HG02642 (cell line): Measurements from ENCODE around the gene RHAG.
"Not testable (repeated sequence)": the region's sequence is repeated elsewhere in the genome, so short reads cannot be mapped to it uniquely, and the experiment has no call there.

Experiments
- ATAC-seq: cut with Tn5 transposase; IDR thresholded peaks from one replicate; pipeline ENCODE4 v1.9.1; 2021; ENCODE audit warnings: mild to moderate bottlenecking; ENCODE audit not compliant: unreplicated experiment, poor library complexity

Gene RHAG

GRCh38 chr6:49636713-49637349, at the start of gene RHAG:
Gene RHAG (minus strand): TSS chr6:49636839. CDS start chr6:49636812, 27 bp downstream.
- no peak for ATAC-seq

DNA sequence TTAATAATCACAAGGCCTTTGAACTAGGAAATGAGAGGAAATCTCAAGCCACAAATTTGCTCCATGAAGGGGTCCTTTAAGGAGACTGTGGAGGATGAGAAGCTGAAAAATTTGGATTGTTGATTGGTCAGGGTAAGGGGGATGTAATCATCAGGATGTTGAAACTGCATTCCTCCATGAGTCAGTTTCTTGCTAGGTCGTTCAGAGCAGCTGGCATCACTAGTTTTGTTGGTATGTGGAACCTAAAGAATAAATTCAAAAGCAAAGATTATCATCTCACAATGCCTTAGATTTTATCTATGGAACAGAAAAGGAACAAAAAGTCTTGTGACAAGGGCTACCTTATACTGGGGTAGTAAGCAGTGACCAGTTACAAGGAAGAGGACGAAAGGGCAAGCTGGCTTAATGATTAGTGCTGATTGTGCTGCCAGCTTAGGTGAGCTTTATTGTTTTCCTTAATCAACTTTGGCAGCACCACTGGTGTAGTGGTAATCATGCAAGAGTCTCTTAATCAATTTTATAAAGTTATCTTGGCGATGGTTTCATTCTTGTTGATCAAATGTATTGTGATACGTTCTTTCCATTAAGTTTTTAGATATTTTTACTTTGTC, 40.1 kb upstream of the RHAG start:
- ATAC-seq = no peak

- no peak for ATAC-seq
Measured at GRCh38 chr6:49675816-49676215, 39.2 kb upstream of the RHAG start.

GRCh38 chr6:49668083-49668511, 31.5 kb upstream of the RHAG start:
- no peak for ATAC-seq

DNA sequence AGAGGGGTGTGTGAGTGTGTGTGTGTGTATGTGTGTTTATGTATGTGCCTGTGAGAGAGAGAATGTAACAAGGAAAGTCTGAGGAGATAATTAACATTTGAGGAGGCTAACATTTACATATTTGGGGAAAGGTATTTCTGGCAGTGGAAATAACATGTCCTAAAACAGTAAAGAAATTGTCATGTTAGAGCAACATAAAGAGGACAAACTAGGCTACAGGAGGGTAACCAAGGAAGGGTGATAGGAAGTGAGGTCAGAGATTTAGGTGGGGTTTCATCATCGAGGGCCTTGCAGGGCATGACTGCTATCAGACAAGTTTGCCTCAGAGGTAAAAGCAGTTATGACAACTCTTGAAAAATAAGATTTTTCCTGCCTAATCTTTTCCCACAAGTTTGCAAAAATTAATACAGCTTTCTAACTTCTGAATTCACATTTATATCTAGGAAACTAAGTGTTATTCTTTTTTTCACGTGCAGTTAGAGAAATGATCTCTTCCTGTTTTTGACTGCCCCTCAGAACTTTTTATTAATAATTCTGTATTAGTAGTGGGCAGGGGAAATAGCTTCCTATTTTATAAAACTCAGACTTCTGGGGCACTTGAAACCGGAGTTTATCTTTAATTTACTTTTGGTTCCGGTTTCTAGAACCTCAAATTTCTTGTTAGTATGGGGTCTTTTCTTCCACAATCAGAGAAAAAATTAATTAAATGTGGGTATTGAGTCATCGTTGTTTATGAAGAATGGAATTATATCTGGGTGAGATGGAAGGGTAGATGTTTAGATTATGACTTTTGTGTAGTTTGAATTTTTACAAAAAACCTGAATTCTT, 30.5 kb upstream of the RHAG start:
- no peak for ATAC-seq

GRCh38 chr6:49666480-49666879, 29.8 kb upstream of the RHAG start:
- no peak for ATAC-seq

GRCh38 chr6:49664817-49665216, 28.2 kb upstream of the RHAG start:
- ATAC-seq = no peak

DNA sequence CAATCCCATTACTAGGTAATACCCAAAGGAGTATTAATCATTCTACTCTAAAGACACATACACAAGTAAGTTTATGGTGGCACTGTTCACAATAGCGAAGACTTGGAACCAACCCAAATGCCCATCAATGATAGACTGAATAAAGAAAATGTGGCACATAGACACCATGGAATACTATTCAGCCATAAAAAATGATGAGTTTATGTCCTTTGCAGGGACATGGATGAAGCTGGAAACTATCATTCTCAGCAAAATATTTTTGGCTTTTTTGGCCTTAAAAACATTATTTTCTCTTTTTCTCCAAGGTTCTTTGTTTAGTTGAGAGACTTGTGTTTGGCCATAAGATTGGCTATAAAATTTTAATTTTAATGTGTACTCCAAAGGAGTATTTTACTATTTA, 27.4 kb upstream of the RHAG start:
- not testable (repeated sequence) for ATAC-seq

DNA sequence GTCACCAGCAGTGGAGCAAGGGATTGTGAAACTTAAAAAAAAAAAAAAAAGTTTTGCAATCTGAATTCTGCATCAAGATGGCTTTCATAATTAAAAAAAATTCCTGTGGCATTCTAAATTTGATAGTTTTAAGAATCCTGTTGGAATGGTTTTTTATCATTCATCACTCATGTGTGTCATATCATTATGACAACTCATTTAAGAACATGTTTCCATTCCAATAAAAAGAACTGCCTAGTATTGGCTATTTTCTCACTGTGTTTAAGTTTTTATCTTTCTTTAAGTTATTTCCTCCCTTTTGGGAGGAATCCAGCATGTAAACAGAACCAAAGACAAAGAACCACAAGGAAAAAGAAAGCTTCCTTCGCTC, 26.2 kb upstream of the RHAG start:
- no peak for ATAC-seq

DNA sequence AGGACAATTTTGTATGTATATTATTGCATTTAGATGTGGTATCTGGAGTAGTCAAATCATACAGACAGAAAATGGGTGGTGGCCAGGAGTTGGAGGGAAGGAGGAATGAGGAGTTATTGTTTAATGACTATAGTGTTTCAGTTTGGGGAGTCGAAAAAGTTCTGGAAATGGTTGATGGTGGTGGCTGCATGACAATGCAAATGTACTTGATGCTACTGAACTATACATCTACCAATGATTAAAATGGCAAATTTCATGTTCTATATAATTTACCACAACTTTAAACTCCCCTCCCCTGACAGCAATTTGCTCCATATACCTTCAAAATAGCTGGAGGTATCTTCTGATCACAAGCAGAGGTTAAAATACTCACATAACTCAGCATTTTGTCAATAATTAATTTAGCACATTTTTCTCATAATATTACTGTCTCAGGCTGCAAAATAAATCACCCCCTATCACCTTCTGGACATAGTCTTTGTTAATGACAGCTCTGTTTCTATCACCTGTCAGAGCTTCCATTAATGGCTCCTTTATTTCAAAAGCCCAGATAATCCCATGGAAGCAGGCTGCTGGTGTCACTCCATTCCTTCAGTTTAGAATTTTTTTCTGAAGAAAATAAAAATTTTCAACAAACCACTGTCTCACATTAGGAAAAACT, 25.7 kb upstream of the RHAG start:
- ATAC-seq = no peak

GRCh38 chr6:49653942-49654341, 17.3 kb upstream of the RHAG start:
- no peak for ATAC-seq

DNA sequence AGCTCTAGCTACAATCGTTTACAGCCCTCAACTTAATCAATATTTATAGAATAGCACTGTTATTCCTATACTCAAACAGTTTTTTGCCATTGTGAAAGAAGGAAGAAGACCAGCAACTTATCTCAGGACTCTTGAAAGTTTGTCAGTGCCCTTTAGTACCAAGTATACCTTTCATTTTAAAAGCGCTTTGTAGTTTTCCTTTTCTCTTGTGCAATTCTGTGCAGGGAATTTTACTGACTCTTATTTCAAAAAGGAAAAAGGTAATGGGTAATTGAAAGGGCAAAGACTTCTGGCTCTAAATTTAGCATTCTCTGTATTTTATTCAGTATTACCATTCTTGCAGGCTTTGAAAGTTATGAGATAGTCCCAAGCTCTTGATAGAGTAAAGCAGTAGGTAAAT, 16.8 kb upstream of the RHAG start:
- ATAC-seq = no peak

DNA sequence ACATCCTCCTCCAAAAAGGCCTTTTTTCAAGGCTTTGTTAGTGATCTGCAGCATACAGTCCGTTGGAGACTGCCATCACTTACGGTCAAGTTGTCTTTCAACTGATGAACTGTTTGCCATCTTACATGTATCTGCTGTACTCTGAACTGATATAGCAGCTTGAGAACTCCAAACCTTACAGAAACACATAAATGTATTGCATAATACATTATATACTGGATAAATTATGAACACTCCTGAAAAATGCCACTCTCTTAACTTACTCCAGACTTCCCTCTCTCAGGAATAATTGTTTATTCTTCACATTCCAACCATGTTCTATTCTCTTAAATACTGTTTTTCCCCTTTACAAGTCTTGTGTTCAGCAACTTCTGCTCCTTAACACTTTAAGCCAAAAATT, 14.6 kb upstream of the RHAG start:
- ATAC-seq = no peak

DNA sequence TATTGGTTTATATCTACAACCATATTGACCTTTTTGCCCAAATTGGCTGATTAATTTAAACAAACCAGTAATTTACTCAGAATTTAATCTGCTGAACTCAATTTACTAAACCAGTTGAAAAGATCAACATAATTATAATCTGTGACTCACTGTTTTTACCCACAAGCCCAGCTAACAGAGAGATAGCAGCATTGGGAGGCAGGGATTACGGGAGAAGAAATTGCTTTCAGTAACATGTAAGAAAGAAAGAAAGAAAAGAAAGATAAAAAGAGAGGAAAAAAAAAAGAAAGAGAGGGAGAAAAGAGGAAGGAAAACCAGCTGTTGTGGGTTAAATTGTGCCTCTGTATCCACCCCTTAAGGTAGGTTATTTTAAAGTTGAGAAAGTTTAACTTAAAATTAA, 13.3 kb upstream of the RHAG start:
- ATAC-seq = no peak

DNA sequence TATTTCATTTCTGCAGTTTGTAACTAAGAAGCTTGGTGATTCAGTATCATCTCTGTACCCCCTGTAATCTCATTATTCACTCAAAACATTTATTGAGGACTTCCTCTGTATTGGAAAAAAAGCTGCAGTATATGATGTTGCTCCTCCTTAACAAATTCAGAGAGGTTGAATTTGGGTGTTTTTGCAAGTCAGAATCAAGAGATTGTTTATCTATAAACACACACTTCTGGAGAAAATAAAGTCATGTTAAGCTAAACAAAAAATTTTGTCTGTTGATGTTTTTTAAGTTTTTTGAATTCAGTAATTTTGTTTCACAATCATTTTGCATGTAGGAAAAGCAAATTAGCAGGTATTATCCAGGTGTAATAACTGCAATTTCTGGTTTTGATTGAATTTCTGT, 11.4 kb upstream of the RHAG start:
- ATAC-seq = no peak

DNA sequence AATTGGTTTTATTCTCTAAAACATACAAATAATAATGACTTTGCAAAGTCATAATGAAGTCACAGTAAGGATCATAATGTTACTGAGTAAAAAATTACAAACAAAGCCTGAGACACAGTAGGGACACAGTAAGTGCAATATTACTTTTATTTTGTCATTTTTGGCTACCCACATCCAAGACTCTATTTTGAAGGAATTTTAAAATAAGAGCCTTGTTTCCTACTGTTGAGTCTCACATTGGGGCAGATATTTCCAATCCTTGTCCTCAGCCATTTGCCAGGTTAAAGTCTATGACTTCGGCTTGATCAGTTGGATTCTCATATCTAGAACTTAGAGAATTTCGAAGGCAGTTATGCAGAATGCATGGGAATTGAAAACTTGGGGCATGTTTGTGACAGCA, 10.8 kb upstream of the RHAG start:
- ATAC-seq = no peak

DNA sequence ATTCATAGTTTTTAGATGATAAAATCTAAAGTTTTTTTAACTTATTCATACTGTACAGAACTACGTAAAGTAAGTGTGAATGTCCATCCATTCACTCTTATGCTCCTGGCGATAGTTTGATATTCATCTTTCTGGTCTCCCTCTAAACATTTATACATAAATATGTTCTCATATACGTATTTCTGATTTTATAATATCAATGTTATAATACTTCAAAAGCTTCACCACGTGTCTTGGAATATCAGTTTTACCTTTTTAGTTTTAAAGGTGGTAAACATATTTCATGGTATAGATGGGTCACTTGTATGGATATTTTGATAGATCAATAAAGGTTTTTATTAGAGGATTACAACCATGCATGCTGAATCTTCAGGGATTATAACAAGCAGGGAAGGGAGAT, 10.3 kb upstream of the RHAG start:
- no peak for ATAC-seq

DNA sequence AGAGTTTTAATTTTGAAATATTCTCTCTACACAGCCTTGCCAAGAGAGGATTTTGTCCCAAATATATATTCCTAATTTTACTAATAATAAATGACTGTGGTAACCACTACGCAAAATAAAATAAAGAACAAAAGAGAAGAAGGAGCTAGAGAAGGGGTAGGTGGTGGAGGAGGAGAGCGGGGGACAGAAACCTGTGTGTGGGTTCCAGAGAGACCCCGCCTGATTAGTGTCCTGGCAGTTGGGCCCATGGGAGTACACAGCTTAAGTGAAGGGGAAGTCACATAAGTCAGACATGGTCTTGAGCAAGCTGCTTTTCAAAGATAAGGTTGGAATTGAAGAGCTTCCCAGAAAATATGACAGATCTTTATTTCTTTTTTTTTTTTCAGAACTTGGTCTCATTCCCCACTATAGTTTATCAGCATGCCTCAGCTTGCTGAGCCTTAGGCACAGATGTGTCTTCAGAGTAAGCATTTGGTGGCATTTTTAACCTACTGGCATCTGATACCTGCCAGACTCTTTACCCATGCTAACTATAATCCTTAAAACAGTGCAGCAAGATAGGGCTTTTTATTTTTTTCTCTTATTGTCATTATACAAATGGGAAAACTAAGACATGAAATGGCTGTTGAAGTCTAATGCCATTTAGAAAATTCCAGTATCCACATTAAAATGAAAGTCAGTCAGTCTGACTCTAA, 9.6 kb upstream of the RHAG start:
- no peak for ATAC-seq

- ATAC-seq = no peak
Measured at GRCh38 chr6:49645139-49645538, 8.5 kb upstream of the RHAG start.

DNA sequence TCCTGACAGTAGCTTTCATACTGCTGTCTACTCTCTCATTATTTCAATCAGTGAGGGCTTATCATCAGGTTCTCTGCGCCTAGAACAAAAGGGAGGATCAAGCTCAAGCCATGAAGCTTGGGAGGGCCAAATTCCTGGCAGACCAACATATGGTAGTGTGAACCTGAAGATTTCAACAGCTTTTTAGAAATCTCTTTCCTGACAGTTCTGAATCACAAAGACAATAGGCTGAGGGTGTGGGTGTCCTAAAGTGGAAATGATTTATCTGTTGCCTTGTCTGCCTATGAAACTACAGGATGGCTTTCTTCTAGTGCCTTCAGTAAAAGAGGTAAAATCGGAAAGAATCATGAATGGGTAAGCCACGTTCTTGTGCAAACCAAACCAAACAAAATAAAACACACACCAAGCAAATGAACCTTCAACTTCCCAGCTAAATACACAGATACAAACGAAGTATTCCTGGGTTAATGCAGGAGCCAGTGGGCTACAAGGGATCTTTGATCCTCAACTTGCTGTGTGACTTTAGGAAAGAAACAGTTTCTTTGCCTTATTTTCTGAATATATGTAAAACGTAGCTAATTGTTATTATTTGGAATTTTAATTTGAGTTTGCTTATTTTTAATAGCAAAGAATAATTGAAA, 2.7 kb upstream of the RHAG start:
- ATAC-seq = no peak
